IPS-18c (cell line): ENCODE measurements around the gene VTN.

Source experiments
- H3K4me3 ChIP-seq: 2 replicates; pipeline ENCODE4 v1.7.0; 2013; ENCODE audit warnings: low read depth, mild to moderate bottlenecking, low read length, moderate library complexity; ENCODE audit not compliant: insufficient read depth
- H3K9me3 ChIP-seq: one replicate; pipeline ENCODE4 v1.6.1; 2013; ENCODE audit warnings: mild to moderate bottlenecking, low read length, moderate library complexity; ENCODE audit not compliant: control insufficient read depth, insufficient read depth

The VTN gene

GRCh38 chr17:28397687-28398279 is 27.7 kb upstream of the VTN start:
- Histone ChIP-seq H3K9me3 (no peaks in the 10 kb centered on the region), H3K4me3 (no peak overlapping the region)

- Histone ChIP-seq H3K4me3 (no peak overlapping the region), H3K9me3 (no peaks in the 10 kb centered on the region)
Measured at GRCh38 chr17:28397275-28397674, 27.2 kb upstream of the VTN start.

GRCh38 chr17:28396635-28397239 is 26.6 kb upstream of the VTN start:
- no peak overlapping the region for H3K4me3 ChIP-seq
- no peaks in the 10 kb centered on the region for H3K9me3 ChIP-seq

GRCh38 chr17:28395968-28396367 is 25.9 kb upstream of the VTN start:
- Histone ChIP-seq H3K4me3 (no peak overlapping the region), H3K9me3 (no peaks in the 10 kb centered on the region)

- no peaks in the 10 kb centered on the region for H3K9me3 ChIP-seq
- H3K4me3 ChIP-seq: no peak overlapping the region
Measured at GRCh38 chr17:28395426-28395825, 25.3 kb upstream of the VTN start.

- no peak overlapping the region for H3K4me3 ChIP-seq
- H3K9me3 ChIP-seq: no peaks in the 10 kb centered on the region
Measured at GRCh38 chr17:28394337-28395116, 24.4 kb upstream of the VTN start.

- Histone ChIP-seq H3K9me3 (no peaks in the 10 kb centered on the region), H3K4me3 (no peak overlapping the region)
Measured at GRCh38 chr17:28392491-28392890, 22.4 kb upstream of the VTN start.

- Histone ChIP-seq H3K9me3 (no peaks in the 10 kb centered on the region), H3K4me3 (no peak overlapping the region)
Measured at GRCh38 chr17:28391401-28391800, 21.3 kb upstream of the VTN start.

GRCh38 chr17:28390984-28391383 is 20.9 kb upstream of the VTN start:
- Histone ChIP-seq H3K9me3 (no peaks in the 10 kb centered on the region), H3K4me3 (no peak overlapping the region)

- Histone ChIP-seq H3K4me3 (no peak overlapping the region), H3K9me3 (no peaks in the 10 kb centered on the region)
Measured at GRCh38 chr17:28390563-28390962, 20.5 kb upstream of the VTN start.

- Histone ChIP-seq H3K9me3 (no peaks in the 10 kb centered on the region), H3K4me3 (no peak overlapping the region)
Measured at GRCh38 chr17:28390141-28390540, 20.0 kb upstream of the VTN start.

- H3K4me3 ChIP-seq: no peak overlapping the region
- H3K9me3 ChIP-seq: no peaks in the 10 kb centered on the region
Measured at GRCh38 chr17:28388106-28388505, 18.0 kb upstream of the VTN start.

GRCh38 chr17:28386391-28386790 is 16.3 kb upstream of the VTN start:
- Histone ChIP-seq H3K4me3 (no peak overlapping the region), H3K9me3 (no peaks in the 10 kb centered on the region)

GRCh38 chr17:28385406-28385805 is 15.3 kb upstream of the VTN start:
- Histone ChIP-seq H3K4me3 (no peak overlapping the region), H3K9me3 (no peaks in the 10 kb centered on the region)

- Histone ChIP-seq H3K4me3 (peak overlapping the region; percentile 63), H3K9me3 (no peaks in the 10 kb centered on the region)
Measured at GRCh38 chr17:28385037-28385400, 14.9 kb upstream of the VTN start.

GRCh38 chr17:28384281-28385036 is 14.4 kb upstream of the VTN start:
- Histone ChIP-seq H3K9me3 (no peaks in the 10 kb centered on the region), H3K4me3 (peak overlapping the region; percentile 63)

- peak overlapping the region; percentile 42 for H3K4me3 ChIP-seq
- no peaks in the 10 kb centered on the region for H3K9me3 ChIP-seq
Measured at GRCh38 chr17:28381141-28381825, 11.2 kb upstream of the VTN start.
